Esophagus squamous epithelium (tissue), 5 donors: ENCODE results near the gene RAB38. TPM values are rescaled to one million over a fixed set of nuclear protein-coding genes. Genes with fewer than 3 reads are reported as not detected.

Experiments used
- DNase-seq: peaks from one replicate; lab custom pipeline; 2025; lab: John Stamatoyannopoulos, UW
- H3K27ac ChIP-seq, 4 donors: fragments of 200-600 bp; sonication (generic); one replicate each; pipeline ENCODE4 v1.5.1; 2016 to 2019; ENCODE audit warnings: mild to moderate bottlenecking in 1 of 4
- H3K27me3 ChIP-seq, 4 donors: fragments of 200-600 bp; sonication (generic); 1 replicate in 3 of 4; 2 replicates in 1 of 4; pipeline versions ENCODE4 v1.5.1 to v1.6.0; 2017 to 2021; ENCODE audit warnings: antibody characterized with exemption in 1 of 4
- H3K36me3 ChIP-seq, 3 donors: fragments of 200-600 bp; sonication (generic); one replicate each; pipeline ENCODE4 v1.5.1; 2016 to 2019
- H3K4me1 ChIP-seq, 3 donors: fragments of 200-600 bp; sonication (generic); one replicate each; pipeline ENCODE4 v1.5.1; 2017 to 2019
- H3K4me3 ChIP-seq, 4 donors: fragments of 200-600 bp; sonication (generic); 1 replicate in 3 of 4; 2 replicates in 1 of 4; pipeline ENCODE4 v1.5.1; 2016 to 2019; ENCODE audit warnings: mild to moderate bottlenecking in 2 of 4, moderate library complexity in 1 of 4
- H3K9me3 ChIP-seq, 3 donors: fragments of 200-600 bp; sonication (generic); one replicate each; pipeline ENCODE4 v1.5.1; 2016 to 2019
- POLR2A ChIP-seq, 4 donors: fragments of 450-650 bp; IDR thresholded peaks; one replicate each; pipeline ENCODE4 v1.6.1; 2017; ENCODE audit warnings: antibody characterized with exemption in 4 of 4, mild to moderate bottlenecking in 4 of 4, moderate library complexity in 3 of 4
- WGBS, 2 donors: methylation state at CpG; one replicate each; pipeline ENCODE4 v1.1.5; 2018; 5-methylcytosine and 5-hydroxymethylcytosine counted together
- intact Hi-C: fragments of 100-400 bp; cut with DNase I; formaldehyde crosslinking; loops from one replicate; pipeline ENCODE4 v1.15.0; 2022
- total RNA-seq, 4 donors: library from RNA; depleted of rRNA; stranded (reverse); fragments of >200 nt; gene quantifications; one replicate each; pipeline ENCODE4 v1.1.0, GENCODE V29; 2016
- TF ChIP-seq, protein P1 (sequence below), 6 experiments: fragments of 450-650 bp in 4 of 6; fragments of 200-600 bp in 2 of 6; sonication (generic) in 2 of 6; IDR thresholded peaks; one replicate each; pipeline ENCODE4 v1.5.1; 2016 to 2019; ENCODE audit warnings: antibody characterized with exemption in 6 of 6, mild to moderate bottlenecking in 4 of 6, moderate library complexity in 4 of 6
- donor health status: DM: yes; HTN: yes; CAD: no.

The RAB38 gene
- total RNA-seq, 4 donors from 2014 or later, result 23.4 to 105 (median 65.1) TPM

DNA sequence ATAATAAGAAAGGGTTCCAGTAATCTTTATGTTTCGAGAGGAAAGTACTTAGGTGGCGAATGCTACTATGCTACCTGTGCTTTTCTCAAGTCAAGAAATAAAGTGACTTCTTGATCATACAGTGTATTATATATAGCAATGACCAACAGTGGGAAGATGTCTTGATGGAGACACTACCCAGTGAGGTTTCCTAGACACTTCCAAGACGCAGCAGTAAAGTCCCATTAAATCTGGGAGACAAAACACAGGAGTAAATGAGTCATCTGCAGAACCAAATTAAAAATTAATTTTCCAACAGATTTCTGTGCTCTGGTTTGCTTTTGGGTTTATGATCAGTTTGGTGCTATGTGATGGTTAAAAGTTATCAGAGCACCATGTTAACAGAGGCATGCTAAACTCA lies 29.1 kb upstream of the RAB38 start:
- WGBS, 2 donors, result 91 to 94% methylated on average over 3 of the region's 3 CpGs
- no peaks in the 10 kb centered on the region for H3K9me3 ChIP-seq
- no peak overlapping the region for H3K4me3 ChIP-seq
- H3K36me3 ChIP-seq, result no peaks in the 10 kb centered on the region
- H3K27me3 ChIP-seq, result no peaks in the 10 kb centered on the region
- H3K27ac ChIP-seq, result no peak overlapping the region
- intact Hi-C loops, result no loop called here
- no peaks in the 10 kb centered on the region for H3K4me1 ChIP-seq
- no peak for DNase-seq
- TF ChIP-seq POLR2A (IDR thresholded peaks at IDR 0.05), result no peak
- TF ChIP-seq, protein P1, sequence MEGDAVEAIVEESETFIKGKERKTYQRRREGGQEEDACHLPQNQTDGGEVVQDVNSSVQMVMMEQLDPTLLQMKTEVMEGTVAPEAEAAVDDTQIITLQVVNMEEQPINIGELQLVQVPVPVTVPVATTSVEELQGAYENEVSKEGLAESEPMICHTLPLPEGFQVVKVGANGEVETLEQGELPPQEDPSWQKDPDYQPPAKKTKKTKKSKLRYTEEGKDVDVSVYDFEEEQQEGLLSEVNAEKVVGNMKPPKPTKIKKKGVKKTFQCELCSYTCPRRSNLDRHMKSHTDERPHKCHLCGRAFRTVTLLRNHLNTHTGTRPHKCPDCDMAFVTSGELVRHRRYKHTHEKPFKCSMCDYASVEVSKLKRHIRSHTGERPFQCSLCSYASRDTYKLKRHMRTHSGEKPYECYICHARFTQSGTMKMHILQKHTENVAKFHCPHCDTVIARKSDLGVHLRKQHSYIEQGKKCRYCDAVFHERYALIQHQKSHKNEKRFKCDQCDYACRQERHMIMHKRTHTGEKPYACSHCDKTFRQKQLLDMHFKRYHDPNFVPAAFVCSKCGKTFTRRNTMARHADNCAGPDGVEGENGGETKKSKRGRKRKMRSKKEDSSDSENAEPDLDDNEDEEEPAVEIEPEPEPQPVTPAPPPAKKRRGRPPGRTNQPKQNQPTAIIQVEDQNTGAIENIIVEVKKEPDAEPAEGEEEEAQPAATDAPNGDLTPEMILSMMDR (IDR thresholded peaks at IDR 0.05), result no peak

DNA sequence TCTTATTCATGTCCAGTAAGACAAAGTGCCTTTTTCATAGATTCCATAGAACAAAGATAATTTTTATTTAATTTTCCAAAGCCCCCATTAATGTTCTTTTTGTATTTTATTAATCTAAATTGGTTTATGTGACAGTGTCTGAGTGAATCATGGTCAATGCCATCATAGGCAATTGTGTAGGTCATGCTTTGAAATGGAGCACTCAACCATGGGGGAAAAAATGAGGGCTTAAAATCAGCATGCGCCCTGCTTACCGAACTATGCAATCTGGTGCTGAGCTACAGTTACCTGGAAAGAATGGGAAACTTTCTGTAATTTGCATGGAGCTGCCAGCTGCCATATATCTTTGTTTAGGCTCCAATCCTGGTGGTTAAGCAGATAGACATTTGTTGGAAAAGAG lies 28.4 kb upstream of the RAB38 start:
- Histone ChIP-seq H3K27me3 (no peaks in the 10 kb centered on the region), H3K9me3 (no peaks in the 10 kb centered on the region), H3K27ac (no peak overlapping the region), H3K4me1 (no peaks in the 10 kb centered on the region), H3K36me3 (no peaks in the 10 kb centered on the region), H3K4me3 (no peak overlapping the region)
- intact Hi-C loops, result no loop called here
- WGBS, 2 donors, result 94 to 95% methylated on average over 2 of the region's 2 CpGs
- no peak for TF ChIP-seq POLR2A (IDR thresholded peaks at IDR 0.05)
- TF ChIP-seq, protein P1 (IDR thresholded peaks at IDR 0.05), result no peak
- no peak for DNase-seq

DNA sequence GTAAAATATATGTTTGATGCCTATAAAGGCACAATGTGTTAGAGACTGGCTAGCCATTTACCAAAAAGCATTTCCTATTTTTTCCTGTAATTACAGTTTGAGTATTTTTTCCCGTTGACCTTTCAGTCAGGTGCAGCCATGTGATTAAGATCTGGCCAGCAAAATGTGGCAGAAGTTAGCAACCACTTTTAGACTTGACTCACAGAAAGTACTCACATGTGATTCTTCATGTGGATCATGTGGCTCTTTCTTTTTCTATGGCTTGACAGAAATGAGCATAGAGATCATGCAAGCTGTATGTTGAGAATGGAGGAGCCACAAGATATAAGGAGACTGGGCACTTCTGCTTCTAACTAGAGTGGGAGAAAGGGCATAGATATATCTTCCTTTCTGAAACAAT lies 27.3 kb upstream of the RAB38 start:
- TF ChIP-seq POLR2A (IDR thresholded peaks at IDR 0.05), result no peak
- no peak overlapping the region for H3K27ac ChIP-seq
- no peaks in the 10 kb centered on the region for H3K27me3 ChIP-seq
- H3K9me3 ChIP-seq, result no peaks in the 10 kb centered on the region
- DNase-seq, result no peak
- H3K4me1 ChIP-seq, result no peaks in the 10 kb centered on the region
- 62 to 78% methylated on average over 1 of the region's 1 CpG for WGBS, 2 donors
- no peak overlapping the region for H3K4me3 ChIP-seq
- intact Hi-C loops, result no loop called here
- H3K36me3 ChIP-seq, result no peaks in the 10 kb centered on the region

DNA sequence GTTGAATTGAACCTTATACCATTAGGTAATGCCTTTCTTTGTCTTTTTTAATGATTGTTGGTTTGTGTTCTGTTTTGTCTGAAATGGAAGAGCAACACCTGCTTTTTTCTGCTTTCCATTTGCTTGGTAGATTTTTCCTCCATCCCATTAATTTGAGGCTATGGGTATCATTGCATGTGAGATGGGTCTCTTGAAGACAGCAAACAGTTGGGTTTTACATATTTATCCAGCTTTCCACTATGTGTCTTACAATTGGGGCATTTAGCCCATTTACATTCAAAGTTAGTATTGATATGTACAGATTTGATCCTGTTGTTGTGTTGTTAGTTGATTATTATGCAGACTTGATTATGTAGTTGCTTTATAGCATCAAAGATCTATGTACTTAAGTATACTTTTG lies 21.1 kb upstream of the RAB38 start:
- Histone ChIP-seq H3K4me1 (no peaks in the 10 kb centered on the region), H3K27ac (no peak overlapping the region), H3K27me3 (no peaks in the 10 kb centered on the region), H3K4me3 (no peak overlapping the region), H3K36me3 (no peaks in the 10 kb centered on the region), H3K9me3 (peaks cover 0 to 14% (median 9%) of the 10 kb centered on the region in 3 donors)
- no peak for DNase-seq
- intact Hi-C loops, result no loop called here
- TF ChIP-seq POLR2A (IDR thresholded peaks at IDR 0.05), result no peak
- TF ChIP-seq, protein P1 (IDR thresholded peaks at IDR 0.05), result no peak

DNA sequence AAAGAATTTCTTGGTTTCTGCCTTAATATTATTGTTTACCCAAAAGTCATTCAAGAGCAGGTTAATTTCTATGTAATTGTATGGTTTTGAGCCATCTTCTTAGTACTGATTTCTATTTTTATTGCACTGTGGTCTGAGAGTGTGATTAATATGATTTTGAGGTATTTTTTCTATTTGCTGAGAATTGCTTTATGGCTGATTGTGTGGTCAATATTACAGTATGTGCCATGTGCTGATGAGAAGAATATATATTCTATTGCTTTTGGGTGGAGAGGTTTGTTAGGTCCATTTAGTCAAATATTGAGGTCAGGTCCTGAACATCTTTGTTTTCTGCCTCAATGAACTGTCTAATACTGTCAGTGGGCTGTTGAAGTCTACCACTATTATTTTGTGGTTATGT lies 20.7 kb upstream of the RAB38 start:
- Histone ChIP-seq H3K9me3 (peaks cover 0 to 14% (median 9%) of the 10 kb centered on the region in 3 donors), H3K4me1 (no peaks in the 10 kb centered on the region), H3K36me3 (no peaks in the 10 kb centered on the region), H3K27ac (no peak overlapping the region), H3K27me3 (no peaks in the 10 kb centered on the region), H3K4me3 (no peak overlapping the region)
- intact Hi-C loops, result no loop called here
- TF ChIP-seq, protein P1 (IDR thresholded peaks at IDR 0.05), result no peak
- TF ChIP-seq POLR2A (IDR thresholded peaks at IDR 0.05), result no peak
- DNase-seq, result no peak

DNA sequence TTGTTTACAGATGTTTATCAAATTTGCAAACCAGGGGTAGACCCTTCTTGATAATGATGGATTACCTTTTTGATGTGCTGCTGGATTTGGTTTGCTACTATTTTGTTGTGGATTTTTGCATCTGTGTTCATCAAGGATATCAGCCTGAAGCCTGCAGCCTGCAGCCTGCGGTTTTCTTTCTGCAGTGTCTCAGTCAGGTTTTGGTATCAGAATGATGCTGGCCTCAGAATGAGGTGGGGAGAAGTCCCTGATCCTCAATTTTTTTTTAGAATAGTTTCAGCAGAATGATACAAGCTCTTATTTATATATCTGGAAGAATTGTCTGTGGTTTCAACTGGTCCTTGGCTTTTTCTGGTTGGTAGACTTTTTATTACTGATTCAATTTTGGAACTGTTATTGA lies 19.7 kb upstream of the RAB38 start:
- no peak for DNase-seq
- WGBS, 2 donors, result 50 to 87% methylated on average over 1 of the region's 1 CpG
- TF ChIP-seq, protein P1 (IDR thresholded peaks at IDR 0.05), result no peak
- TF ChIP-seq POLR2A (IDR thresholded peaks at IDR 0.05), result no peak
- Histone ChIP-seq H3K4me1 (no peaks in the 10 kb centered on the region), H3K36me3 (no peaks in the 10 kb centered on the region), H3K4me3 (no peak overlapping the region), H3K9me3 (peaks cover 0 to 14% (median 9%) of the 10 kb centered on the region in 3 donors), H3K27me3 (no peaks in the 10 kb centered on the region), H3K27ac (no peak overlapping the region)
- intact Hi-C loops, result no loop called here
